Cardiac fibroblast (primary cell): ENCODE results near the gene LPP.

Source experiments
- DNase-seq, 2 donors: peaks; one replicate each; pipeline versions ENCODE4 v3.0.0 to v3.0.0-alpha.2; 2010; ENCODE audit warnings: low read depth in 2 of 2
- H3K4me3 ChIP-seq, 2 donors: replicated peaks in 1 of 2; 1 replicate in 1 of 2; 2 replicates in 1 of 2; pipeline ENCODE4 v1.5.1; 2011; ENCODE audit warnings: low read depth in 2 of 2, low read length in 2 of 2, mild to moderate bottlenecking in 2 of 2, moderate library complexity in 1 of 2
- CTCF ChIP-seq: IDR thresholded peaks from one replicate; pipeline ENCODE4 v1.5.1; 2011; ENCODE audit warnings: low read depth, mild to moderate bottlenecking, low read length, inconsistent platforms

LPP gene

GRCh38 chr3:188488801-188489200, 334.8 kb downstream of the LPP start:
- no peak overlapping the region for H3K4me3 ChIP-seq
- DNase-seq: no peak
- TF ChIP-seq CTCF: no peak

- peak in 1 of 2 donors; percentile 83 for DNase-seq
- H3K4me3 ChIP-seq: no peak overlapping the region
- no peak for TF ChIP-seq CTCF
These were observed 335.9 kb downstream of the LPP start for GRCh38 chr3:188489639-188490405.

- H3K4me3 ChIP-seq: no peak overlapping the region
- no peak for DNase-seq
- no peak for TF ChIP-seq CTCF
These were observed 336.5 kb downstream of the LPP start for GRCh38 chr3:188490416-188490815.

- DNase-seq: peak; percentile 48 to 74
These were observed 337.3 kb downstream of the LPP start for GRCh38 chr3:188491276-188491687.

GRCh38 chr3:188496390-188496789, 342.4 kb downstream of the LPP start:
- TF ChIP-seq CTCF: no peak
- no peak overlapping the region for H3K4me3 ChIP-seq
- DNase-seq: no peak

More at GRCh38 chr3:188491276-188491687, 337.3 kb downstream of the LPP start:
- H3K4me3 ChIP-seq: no peak overlapping the region
- no peak for TF ChIP-seq CTCF

- H3K4me3 ChIP-seq: no peak overlapping the region
- TF ChIP-seq CTCF: no peak
- DNase-seq: peak in 1 of 2 donors; percentile 76
These were observed 343.1 kb downstream of the LPP start for GRCh38 chr3:188497021-188497420.
